ENCODE data around the gene MAP3K4. TPM values are rescaled to one million over a fixed set of nuclear protein-coding genes. Genes with fewer than 3 reads are reported as not detected.

MAP3K4 gene
- total RNA-seq, 1 donor = 31.1 TPM

DNA sequence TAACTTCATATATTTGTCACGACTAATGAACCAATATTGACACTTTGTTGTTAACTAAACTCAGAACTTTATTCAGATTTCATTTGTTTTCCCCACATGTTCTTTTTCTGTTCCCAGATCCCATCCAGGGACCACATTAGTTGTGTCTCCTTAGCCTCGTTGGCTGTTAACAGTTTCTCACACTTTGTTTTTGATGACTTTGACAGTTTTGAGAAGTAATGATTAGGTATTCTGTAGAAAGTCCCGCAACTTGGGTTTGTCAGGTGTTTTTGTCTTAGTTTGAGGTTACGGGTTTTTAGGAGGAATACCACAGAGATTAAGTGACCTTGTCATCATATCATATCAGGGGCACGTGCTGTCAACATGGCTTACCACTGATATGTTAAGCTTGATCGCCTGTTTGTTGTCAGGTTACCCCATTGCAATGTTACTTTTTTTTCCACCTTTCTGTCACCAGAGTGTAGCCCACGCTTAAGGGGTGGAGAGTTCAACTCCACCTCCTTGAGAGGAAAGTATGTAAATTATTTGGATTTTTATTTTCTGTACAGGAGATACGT is 32.9 kb downstream of the MAP3K4 start:
- TF ChIP-seq, protein P1, sequence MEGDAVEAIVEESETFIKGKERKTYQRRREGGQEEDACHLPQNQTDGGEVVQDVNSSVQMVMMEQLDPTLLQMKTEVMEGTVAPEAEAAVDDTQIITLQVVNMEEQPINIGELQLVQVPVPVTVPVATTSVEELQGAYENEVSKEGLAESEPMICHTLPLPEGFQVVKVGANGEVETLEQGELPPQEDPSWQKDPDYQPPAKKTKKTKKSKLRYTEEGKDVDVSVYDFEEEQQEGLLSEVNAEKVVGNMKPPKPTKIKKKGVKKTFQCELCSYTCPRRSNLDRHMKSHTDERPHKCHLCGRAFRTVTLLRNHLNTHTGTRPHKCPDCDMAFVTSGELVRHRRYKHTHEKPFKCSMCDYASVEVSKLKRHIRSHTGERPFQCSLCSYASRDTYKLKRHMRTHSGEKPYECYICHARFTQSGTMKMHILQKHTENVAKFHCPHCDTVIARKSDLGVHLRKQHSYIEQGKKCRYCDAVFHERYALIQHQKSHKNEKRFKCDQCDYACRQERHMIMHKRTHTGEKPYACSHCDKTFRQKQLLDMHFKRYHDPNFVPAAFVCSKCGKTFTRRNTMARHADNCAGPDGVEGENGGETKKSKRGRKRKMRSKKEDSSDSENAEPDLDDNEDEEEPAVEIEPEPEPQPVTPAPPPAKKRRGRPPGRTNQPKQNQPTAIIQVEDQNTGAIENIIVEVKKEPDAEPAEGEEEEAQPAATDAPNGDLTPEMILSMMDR (IDR thresholded peaks at IDR 0.05; ENCODE audit: extremely low read depth, low read depth, low read length) = no peak
- no peak overlapping the region for H3K27ac ChIP-seq (ENCODE audit: low read depth, low read length)
- DNase-seq (ENCODE audit: insufficient read length, low spot score, missing footprints) = no peak
- H3K4me1 ChIP-seq (ENCODE audit: insufficient read depth, low read length) = peaks cover 29% of the 10 kb centered on the region
- no peaks in the 10 kb centered on the region for H3K27me3 ChIP-seq (ENCODE audit: insufficient read depth, low read length)
- H3K36me3 ChIP-seq (ENCODE audit: insufficient read depth, low read length) = no peaks in the 10 kb centered on the region
- H3K4me3 ChIP-seq (ENCODE audit: insufficient read depth, low read length) = no peak overlapping the region
- peaks cover 46% of the 10 kb centered on the region for H3K79me2 ChIP-seq (ENCODE audit: insufficient read depth, low read length)
- no peaks in the 10 kb centered on the region for H3K9me3 ChIP-seq (ENCODE audit: low read depth, low read length)
- no peak overlapping the region for H2AFZ ChIP-seq (ENCODE audit: low read length)
- no peaks in the 10 kb centered on the region for H4K20me1 ChIP-seq (ENCODE audit: insufficient read depth, low read length)
- H3K4me2 ChIP-seq (ENCODE audit: insufficient read depth, low read length) = no peak overlapping the region

DNA sequence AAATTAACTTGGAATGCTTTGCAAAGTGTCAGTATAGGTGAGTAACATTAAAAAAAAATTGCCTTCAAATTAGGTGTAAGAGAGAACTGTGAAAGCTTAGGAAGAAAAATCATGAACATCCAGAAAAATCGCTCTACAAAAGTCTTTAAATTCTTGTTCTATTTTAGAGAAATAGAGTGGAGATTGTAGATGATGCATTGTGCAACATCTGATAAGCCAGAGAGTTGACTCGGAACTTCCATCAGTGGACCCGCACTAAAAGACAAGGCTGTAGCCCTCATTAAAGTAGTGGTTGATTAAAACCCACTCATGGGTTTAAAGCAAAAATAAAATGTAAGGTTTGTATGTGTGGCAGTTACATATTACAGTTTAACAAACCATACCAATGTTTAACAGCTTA is 35.8 kb downstream of the MAP3K4 start:
- H3K27ac ChIP-seq (ENCODE audit: low read depth, low read length) = no peak overlapping the region
- no peak overlapping the region for H3K4me3 ChIP-seq (ENCODE audit: insufficient read depth, low read length)
- peaks cover 55% of the 10 kb centered on the region for H3K79me2 ChIP-seq (ENCODE audit: insufficient read depth, low read length)
- no peaks in the 10 kb centered on the region for H3K9me3 ChIP-seq (ENCODE audit: low read depth, low read length)
- H3K4me2 ChIP-seq (ENCODE audit: insufficient read depth, low read length) = no peak overlapping the region
- TF ChIP-seq, protein P1 (IDR thresholded peaks at IDR 0.05; ENCODE audit: extremely low read depth, low read depth, low read length) = no peak
- DNase-seq (ENCODE audit: insufficient read length, low spot score, missing footprints) = peak; percentile 34
- H2AFZ ChIP-seq (ENCODE audit: low read length) = no peak overlapping the region
- H3K4me1 ChIP-seq (ENCODE audit: insufficient read depth, low read length) = peaks cover 53% of the 10 kb centered on the region
- no peaks in the 10 kb centered on the region for H3K27me3 ChIP-seq (ENCODE audit: insufficient read depth, low read length)
- no peaks in the 10 kb centered on the region for H3K36me3 ChIP-seq (ENCODE audit: insufficient read depth, low read length)
- H4K20me1 ChIP-seq (ENCODE audit: insufficient read depth, low read length) = no peaks in the 10 kb centered on the region

DNA sequence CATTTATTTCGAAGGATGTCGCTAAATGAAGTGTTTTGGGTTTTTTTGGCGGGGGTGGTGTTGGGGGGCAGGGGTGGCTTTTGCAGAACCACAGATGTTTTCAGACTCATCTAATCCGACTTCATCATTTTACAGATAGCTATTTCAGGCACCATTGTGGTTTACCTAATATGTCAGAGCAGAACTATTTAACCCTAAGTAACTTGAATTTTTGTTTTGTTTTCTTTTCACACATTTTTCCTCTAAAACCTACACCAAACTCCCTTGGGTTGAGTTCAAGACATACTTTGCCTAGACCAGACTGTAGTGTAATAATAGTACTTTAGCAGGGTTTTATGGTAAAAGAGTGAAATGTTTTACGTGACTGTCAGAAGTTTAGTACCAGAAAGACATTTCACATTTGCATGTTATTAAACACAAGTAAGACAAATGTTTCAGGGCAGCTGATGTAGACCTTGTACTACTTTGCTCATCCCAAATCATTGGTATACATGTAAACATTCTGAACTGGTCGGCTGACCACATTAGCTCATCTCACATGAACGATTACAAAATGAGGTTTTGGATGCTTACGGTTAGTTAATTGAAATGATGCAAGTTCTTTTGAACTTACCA is 37.7 kb downstream of the MAP3K4 start:
- no peaks in the 10 kb centered on the region for H4K20me1 ChIP-seq (ENCODE audit: insufficient read depth, low read length)
- peaks cover 57% of the 10 kb centered on the region for H3K79me2 ChIP-seq (ENCODE audit: insufficient read depth, low read length)
- H3K4me3 ChIP-seq (ENCODE audit: insufficient read depth, low read length) = peak overlapping the region; percentile 38
- TF ChIP-seq, protein P1 (IDR thresholded peaks at IDR 0.05; ENCODE audit: extremely low read depth, low read depth, low read length) = no peak
- H3K4me1 ChIP-seq (ENCODE audit: insufficient read depth, low read length) = peaks cover 53% of the 10 kb centered on the region
- H3K9me3 ChIP-seq (ENCODE audit: low read depth, low read length) = no peaks in the 10 kb centered on the region
- no peaks in the 10 kb centered on the region for H3K27me3 ChIP-seq (ENCODE audit: insufficient read depth, low read length)
- no peaks in the 10 kb centered on the region for H3K36me3 ChIP-seq (ENCODE audit: insufficient read depth, low read length)
- peak overlapping the region; percentile 83 for H3K27ac ChIP-seq (ENCODE audit: low read depth, low read length)
- peak; percentile 73 for DNase-seq (ENCODE audit: insufficient read length, low spot score, missing footprints)
- H2AFZ ChIP-seq (ENCODE audit: low read length) = no peak overlapping the region
- peak overlapping the region; percentile 63 for H3K4me2 ChIP-seq (ENCODE audit: insufficient read depth, low read length)

DNA sequence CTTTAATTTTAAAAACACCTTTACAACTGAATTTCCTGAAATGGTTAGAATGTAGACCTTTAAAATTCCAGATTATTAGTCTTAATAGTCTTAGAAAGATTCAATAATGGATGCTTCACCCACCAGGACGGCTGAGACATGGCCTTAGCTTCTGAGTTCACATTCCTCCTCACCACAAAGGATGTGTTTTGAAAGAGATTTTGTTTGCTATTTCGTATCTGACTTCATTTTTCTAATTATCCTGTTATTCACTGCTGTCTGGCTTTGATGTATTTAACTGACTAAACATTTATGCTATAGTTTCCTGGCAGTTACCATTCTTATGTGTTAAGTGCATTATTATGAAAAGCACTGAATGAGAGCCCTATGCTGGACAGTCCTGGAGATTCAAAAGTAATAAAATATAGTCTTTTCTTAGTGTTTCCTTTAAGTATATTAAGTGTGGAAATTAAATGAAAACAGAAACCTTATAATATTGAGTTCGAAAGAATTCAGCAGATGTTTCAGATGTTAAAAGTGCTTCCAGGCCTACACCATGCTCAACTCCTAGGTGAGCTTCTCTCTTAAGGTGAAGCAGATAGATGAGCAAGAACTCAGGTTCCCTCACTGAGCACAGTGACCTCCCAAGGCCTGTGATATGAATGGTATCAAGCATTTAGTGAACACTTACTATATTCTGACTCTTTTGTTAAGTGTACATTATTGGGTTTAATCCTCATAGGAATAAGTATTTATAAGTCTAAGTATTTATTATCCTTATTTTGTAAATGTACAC is 40.3 kb downstream of the MAP3K4 start:
- H3K9me3 ChIP-seq (ENCODE audit: low read depth, low read length) = no peaks in the 10 kb centered on the region
- no peak overlapping the region for H3K4me3 ChIP-seq (ENCODE audit: insufficient read depth, low read length)
- TF ChIP-seq, protein P1 (IDR thresholded peaks at IDR 0.05; ENCODE audit: extremely low read depth, low read depth, low read length) = no peak
- peaks cover 53% of the 10 kb centered on the region for H3K4me1 ChIP-seq (ENCODE audit: insufficient read depth, low read length)
- no peak overlapping the region for H2AFZ ChIP-seq (ENCODE audit: low read length)
- peak overlapping the region; percentile 47 for H3K4me2 ChIP-seq (ENCODE audit: insufficient read depth, low read length)
- H3K27me3 ChIP-seq (ENCODE audit: insufficient read depth, low read length) = no peaks in the 10 kb centered on the region
- H3K27ac ChIP-seq (ENCODE audit: low read depth, low read length) = peak overlapping the region; percentile 76
- H3K36me3 ChIP-seq (ENCODE audit: insufficient read depth, low read length) = peaks cover 4% of the 10 kb centered on the region
- H4K20me1 ChIP-seq (ENCODE audit: insufficient read depth, low read length) = no peaks in the 10 kb centered on the region
- no peak for DNase-seq (ENCODE audit: insufficient read length, low spot score, missing footprints)
- H3K79me2 ChIP-seq (ENCODE audit: insufficient read depth, low read length) = peaks cover 49% of the 10 kb centered on the region

All from osteoblast (primary cell).